Measurements from ENCODE around the gene FAM3B. TPM values are rescaled to one million over a fixed set of nuclear protein-coding genes. Genes with fewer than 3 reads are reported as not detected.

The FAM3B gene
- total RNA-seq, 1 experiment from 2014 or later: not detected

- CTCF ChIA-PET: no interaction called here
These were observed 34.0 kb downstream of the FAM3B start for GRCh38 chr21:41350436-41351155.

GRCh38 chr21:41357546-41357945, 40.9 kb downstream of the FAM3B start:
- POLR2A ChIA-PET: no interaction called here
- Histone ChIP-seq H3K27me3 (ENCODE audit: control insufficient read depth, insufficient read depth, low read length) (no peaks in the 10 kb centered on the region), H3K4me3 (ENCODE audit: low read depth in 2 of 2, low read length in 2 of 2) (no peak overlapping the region), H3K36me3 (ENCODE audit: control insufficient read depth, insufficient read depth, low read length) (no peaks in the 10 kb centered on the region), H3K9me3 (ENCODE audit: control insufficient read depth, insufficient read depth, low read depth, low read length) (no peaks in the 10 kb centered on the region), H3K4me1 (ENCODE audit: control insufficient read depth, insufficient read depth, low read length) (no peaks in the 10 kb centered on the region), H3K27ac (ENCODE audit: low read length) (no peak overlapping the region)
- CTCF ChIA-PET: interaction anchor here (1.5 kb wide), 1 partner anchor 74 kb away, joined by 7 read pairs; no protein-coding TSS in a partner anchor
- intact Hi-C loops (cut with micrococcal nuclease; ENCODE audit: unreplicated experiment) (loop anchor here (5.0 kb wide), 1 partner anchor 75 kb away; no protein-coding TSS in a partner anchor), in situ Hi-C loops (cut with HindIII; ENCODE audit: low pct_unique_long_range_greater_than_20kb, low sequenced_read_pairs) (no loop called here)
- no peak for TF ChIP-seq SIN3A (IDR thresholded peaks at IDR 0.05; ENCODE audit: borderline replicate concordance, insufficient read depth, low read depth, low read length)
- TF ChIP-seq TCF7L2 (IDR thresholded peaks at IDR 0.05; ENCODE audit: low read depth, low read length): no peak
- TF ChIP-seq POLR2AphosphoS5 (IDR thresholded peaks at IDR 0.05; ENCODE audit: low read depth, low read length): no peak
- no peak for TF ChIP-seq CTCF (IDR thresholded peaks at IDR 0.05)
- no peak for TF ChIP-seq REST (IDR thresholded peaks at IDR 0.05; ENCODE audit: insufficient read depth in 1 of 2, low read depth in 2 of 2, low read length in 1 of 2)
- ATAC-seq (no peak), DNase-seq (ENCODE audit: low read depth, low spot score) (no peak)
- BruUV-seq (replicated peaks): no TSS peak

More at GRCh38 chr21:41350436-41351155, 34.0 kb downstream of the FAM3B start:
- intact Hi-C loops (cut with micrococcal nuclease; ENCODE audit: unreplicated experiment): no loop called here
- H3K36me3 ChIP-seq (ENCODE audit: control insufficient read depth, insufficient read depth, low read length): no peaks in the 10 kb centered on the region
- H3K4me1 ChIP-seq (ENCODE audit: control insufficient read depth, insufficient read depth, low read length): no peaks in the 10 kb centered on the region
- BruUV-seq (replicated peaks): no TSS peak
- DNase-seq (ENCODE audit: low read depth, low spot score): no peak
- no peak for ATAC-seq
- TF ChIP-seq POLR2AphosphoS5 (IDR thresholded peaks at IDR 0.05; ENCODE audit: low read depth, low read length): no peak
- TF ChIP-seq CTCF (IDR thresholded peaks at IDR 0.05): no peak
- no peak for TF ChIP-seq TCF7L2 (IDR thresholded peaks at IDR 0.05; ENCODE audit: low read depth, low read length)
- no peak for TF ChIP-seq REST (IDR thresholded peaks at IDR 0.05; ENCODE audit: insufficient read depth in 1 of 2, low read depth in 2 of 2, low read length in 1 of 2)
- TF ChIP-seq SIN3A (IDR thresholded peaks at IDR 0.05; ENCODE audit: borderline replicate concordance, insufficient read depth, low read depth, low read length): no peak
- in situ Hi-C loops (cut with HindIII; ENCODE audit: low pct_unique_long_range_greater_than_20kb, low sequenced_read_pairs): no loop called here
- H3K27me3 ChIP-seq (ENCODE audit: control insufficient read depth, insufficient read depth, low read length): peaks cover 2% of the 10 kb centered on the region
- H3K4me3 ChIP-seq (ENCODE audit: low read depth in 2 of 2, low read length in 2 of 2): no peak overlapping the region
- H3K27ac ChIP-seq (ENCODE audit: low read length): no peak overlapping the region
- H3K9me3 ChIP-seq (ENCODE audit: control insufficient read depth, insufficient read depth, low read depth, low read length): no peaks in the 10 kb centered on the region
- POLR2A ChIA-PET: no interaction called here
